Measurements from ENCODE around the gene IL20RB.

DNA sequence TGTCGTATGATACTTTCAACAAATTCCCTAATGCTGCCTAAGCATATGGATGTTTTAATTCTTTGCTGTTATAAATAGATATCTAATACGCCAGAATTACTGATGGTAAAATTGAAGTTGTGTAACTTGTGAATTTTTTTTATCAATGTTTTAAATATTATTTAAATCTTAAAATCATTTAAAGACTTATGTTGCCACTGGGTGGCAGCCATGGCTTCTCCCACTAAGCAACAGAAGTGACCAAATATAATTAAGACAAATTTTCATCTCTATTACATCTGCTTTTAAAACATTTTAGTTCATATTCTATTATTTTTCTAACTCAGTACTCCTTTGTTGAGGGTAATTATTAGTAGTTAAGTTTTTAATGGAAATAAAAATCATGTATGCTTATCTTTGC lies 8.1 kb upstream of the IL20RB start:
- TF ChIP-seq EP300 (IDR thresholded peaks at IDR 0.05): no peak
- TF ChIP-seq, protein P1, sequence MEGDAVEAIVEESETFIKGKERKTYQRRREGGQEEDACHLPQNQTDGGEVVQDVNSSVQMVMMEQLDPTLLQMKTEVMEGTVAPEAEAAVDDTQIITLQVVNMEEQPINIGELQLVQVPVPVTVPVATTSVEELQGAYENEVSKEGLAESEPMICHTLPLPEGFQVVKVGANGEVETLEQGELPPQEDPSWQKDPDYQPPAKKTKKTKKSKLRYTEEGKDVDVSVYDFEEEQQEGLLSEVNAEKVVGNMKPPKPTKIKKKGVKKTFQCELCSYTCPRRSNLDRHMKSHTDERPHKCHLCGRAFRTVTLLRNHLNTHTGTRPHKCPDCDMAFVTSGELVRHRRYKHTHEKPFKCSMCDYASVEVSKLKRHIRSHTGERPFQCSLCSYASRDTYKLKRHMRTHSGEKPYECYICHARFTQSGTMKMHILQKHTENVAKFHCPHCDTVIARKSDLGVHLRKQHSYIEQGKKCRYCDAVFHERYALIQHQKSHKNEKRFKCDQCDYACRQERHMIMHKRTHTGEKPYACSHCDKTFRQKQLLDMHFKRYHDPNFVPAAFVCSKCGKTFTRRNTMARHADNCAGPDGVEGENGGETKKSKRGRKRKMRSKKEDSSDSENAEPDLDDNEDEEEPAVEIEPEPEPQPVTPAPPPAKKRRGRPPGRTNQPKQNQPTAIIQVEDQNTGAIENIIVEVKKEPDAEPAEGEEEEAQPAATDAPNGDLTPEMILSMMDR (IDR thresholded peaks at IDR 0.05): no peak
